SU-DHL-6 (cell line): ENCODE results near the gene DRAM1.
A peak's percentile ranks its signal among the peaks of the same experiment; 100 is the strongest.

Experiments
- H2AFZ ChIP-seq: fragments of 200-600 bp; sonication (generic); 2 replicates; pipeline ENCODE4 v1.6.1; 2014; ENCODE audit warnings: low read depth, mild to moderate bottlenecking, moderate library complexity, mixed read lengths, antibody characterized with exemption, low read length; ENCODE audit not compliant: severe bottlenecking
- H3F3A ChIP-seq: fragments of 200-600 bp; shearing (Covaris generic); 2 replicates; pipeline ENCODE4 v1.6.0; 2016; ENCODE audit warnings: antibody characterized with exemption, mild to moderate bottlenecking; ENCODE audit not compliant: insufficient read depth
- H3K27ac ChIP-seq: fragments of 200-600 bp; sonication (generic); 2 replicates; pipeline ENCODE4 v1.5.1; 2016; ENCODE audit warnings: low read depth, mild to moderate bottlenecking, low read length, moderate library complexity, mixed read lengths
- H3K27me3 ChIP-seq: fragments of 200-600 bp; sonication (generic), shearing (Covaris generic); 2 replicates; pipeline ENCODE4 v1.6.0; 2014; ENCODE audit warnings: mild to moderate bottlenecking, low read length
- H3K36me3 ChIP-seq: fragments of 200-600 bp; sonication (generic); 2 replicates; pipeline ENCODE4 v1.6.1; 2014; ENCODE audit warnings: mild to moderate bottlenecking, low read length, mixed read lengths
- H3K4me2 ChIP-seq: fragments of 300-600, 200-600 bp; shearing (Covaris generic), sonication (generic); 2 replicates; pipeline ENCODE4 v1.6.0; 2014; ENCODE audit warnings: low read length, low read depth, mild to moderate bottlenecking; ENCODE audit not compliant: poor library complexity, severe bottlenecking
- H3K4me3 ChIP-seq: fragments of 200-600 bp; sonication (generic); 2 replicates; pipeline ENCODE4 v1.5.1; 2014; ENCODE audit warnings: antibody characterized with exemption, low read length, mild to moderate bottlenecking, mixed read lengths; ENCODE audit not compliant: insufficient read depth, poor library complexity, severe bottlenecking
- H3K79me2 ChIP-seq: fragments of 200-600 bp; sonication (generic); 2 replicates; pipeline ENCODE4 v1.6.1; 2014; ENCODE audit warnings: mild to moderate bottlenecking, low read length, moderate library complexity; ENCODE audit not compliant: insufficient read depth
- H3K9ac ChIP-seq: fragments of 200-600 bp; sonication (generic); 2 replicates; pipeline ENCODE4 v1.7.0; 2014; ENCODE audit warnings: mild to moderate bottlenecking, low read length
- H3K9me2 ChIP-seq: fragments of 200-600 bp; sonication (generic); replicated peaks from 2 replicates; pipeline ENCODE4 v1.6.1; 2014; ENCODE audit warnings: low read length; ENCODE audit not compliant: insufficient read depth
- H3K9me3 ChIP-seq: fragments of 200-600 bp; sonication (generic); 2 replicates; pipeline ENCODE4 v1.6.1; 2014; ENCODE audit warnings: low read length, mixed read lengths; ENCODE audit not compliant: insufficient read depth
- H4K20me1 ChIP-seq: fragments of 200-600 bp; sonication (generic); 2 replicates; pipeline ENCODE4 v1.6.1; 2014; ENCODE audit warnings: low read depth, mild to moderate bottlenecking, antibody characterized with exemption, low read length, moderate library complexity, mixed read lengths
- EZH2phosphoT487 ChIP-seq: fragments of 200-600 bp; sonication (generic), shearing (Covaris generic); conservative IDR thresholded peaks from 2 replicates; pipeline ENCODE4 v1.6.1; 2018; ENCODE audit warnings: mild to moderate bottlenecking, antibody characterized with exemption, low read length, moderate library complexity, mixed read lengths
- TF ChIP-seq, protein P1 (sequence below): fragments of 200-600 bp; sonication (generic); IDR thresholded peaks from one replicate; pipeline ENCODE4 v1.5.1; 2017; ENCODE audit warnings: antibody characterized with exemption, mild to moderate bottlenecking, low read length, moderate library complexity; ENCODE audit not compliant: insufficient read depth, poor library complexity, severe bottlenecking

Gene DRAM1

DNA sequence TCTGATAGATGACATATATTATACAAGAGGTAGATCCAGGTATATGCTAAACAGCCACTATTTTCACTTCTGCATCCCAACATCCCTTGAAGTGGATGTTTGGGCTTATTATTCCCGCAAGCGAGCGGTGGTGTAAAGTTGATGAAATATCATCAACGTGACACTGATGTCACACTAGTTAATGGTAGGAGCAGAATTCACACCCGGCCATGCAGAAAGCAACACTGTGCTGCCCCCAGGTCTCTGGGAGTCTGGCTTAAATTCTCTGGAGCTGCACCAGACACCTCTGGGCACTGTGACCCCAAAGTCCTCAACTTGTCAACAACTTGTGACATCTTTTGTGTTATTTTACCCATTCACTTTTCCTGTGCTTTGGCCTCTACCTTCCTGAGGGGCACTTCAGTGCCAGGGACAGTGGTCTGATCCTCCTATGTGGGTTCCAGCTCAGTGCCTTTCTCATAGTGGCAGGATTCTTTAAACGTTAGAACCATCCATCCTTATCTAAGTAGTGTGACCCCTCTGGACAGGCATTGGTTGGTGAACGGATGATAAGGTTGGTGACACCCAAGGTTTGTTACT is 952 bp downstream of the DRAM1 start:
- TF ChIP-seq EZH2phosphoT487 = no peak
- TF ChIP-seq, protein P1, sequence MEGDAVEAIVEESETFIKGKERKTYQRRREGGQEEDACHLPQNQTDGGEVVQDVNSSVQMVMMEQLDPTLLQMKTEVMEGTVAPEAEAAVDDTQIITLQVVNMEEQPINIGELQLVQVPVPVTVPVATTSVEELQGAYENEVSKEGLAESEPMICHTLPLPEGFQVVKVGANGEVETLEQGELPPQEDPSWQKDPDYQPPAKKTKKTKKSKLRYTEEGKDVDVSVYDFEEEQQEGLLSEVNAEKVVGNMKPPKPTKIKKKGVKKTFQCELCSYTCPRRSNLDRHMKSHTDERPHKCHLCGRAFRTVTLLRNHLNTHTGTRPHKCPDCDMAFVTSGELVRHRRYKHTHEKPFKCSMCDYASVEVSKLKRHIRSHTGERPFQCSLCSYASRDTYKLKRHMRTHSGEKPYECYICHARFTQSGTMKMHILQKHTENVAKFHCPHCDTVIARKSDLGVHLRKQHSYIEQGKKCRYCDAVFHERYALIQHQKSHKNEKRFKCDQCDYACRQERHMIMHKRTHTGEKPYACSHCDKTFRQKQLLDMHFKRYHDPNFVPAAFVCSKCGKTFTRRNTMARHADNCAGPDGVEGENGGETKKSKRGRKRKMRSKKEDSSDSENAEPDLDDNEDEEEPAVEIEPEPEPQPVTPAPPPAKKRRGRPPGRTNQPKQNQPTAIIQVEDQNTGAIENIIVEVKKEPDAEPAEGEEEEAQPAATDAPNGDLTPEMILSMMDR = no peak
- H3K9ac ChIP-seq = no peak overlapping the region
- no peak overlapping the region for H3K27ac ChIP-seq
- no peaks in the 10 kb centered on the region for H3K36me3 ChIP-seq
- H2AFZ ChIP-seq = no peak overlapping the region
- H3K9me3 ChIP-seq = no peaks in the 10 kb centered on the region
- no peaks in the 10 kb centered on the region for H4K20me1 ChIP-seq
- H3F3A ChIP-seq = no peaks in the 10 kb centered on the region
- peak overlapping the region; percentile 66 for H3K4me2 ChIP-seq
- no peaks in the 10 kb centered on the region for H3K9me2 ChIP-seq
- no peak overlapping the region for H3K4me3 ChIP-seq
- no peaks in the 10 kb centered on the region for H3K79me2 ChIP-seq
- H3K27me3 ChIP-seq = no peaks in the 10 kb centered on the region

DNA sequence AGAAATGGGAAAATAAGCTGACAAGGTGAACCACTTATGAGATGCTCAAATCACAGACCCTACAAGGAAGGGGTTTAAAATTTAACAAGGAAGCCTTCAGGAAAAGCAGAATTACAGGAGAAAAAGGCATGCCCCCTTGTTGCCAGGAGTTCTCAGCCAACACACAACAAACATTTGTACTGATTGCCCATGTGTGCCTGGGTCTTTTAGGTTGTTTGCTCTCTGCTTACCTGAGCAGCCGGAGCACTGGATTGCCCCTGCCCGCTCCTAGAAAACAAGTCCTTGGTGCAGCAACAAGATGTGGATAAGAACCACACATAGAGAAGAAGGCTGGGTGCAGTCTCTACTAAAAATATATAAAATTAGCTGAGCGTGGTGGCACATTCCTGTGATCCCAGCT is 3.4 kb downstream of the DRAM1 start:
- no peaks in the 10 kb centered on the region for H3F3A ChIP-seq
- H3K27me3 ChIP-seq = no peaks in the 10 kb centered on the region
- no peaks in the 10 kb centered on the region for H3K9me3 ChIP-seq
- H3K9ac ChIP-seq = no peak overlapping the region
- no peak overlapping the region for H3K4me3 ChIP-seq
- H3K36me3 ChIP-seq = no peaks in the 10 kb centered on the region
- H4K20me1 ChIP-seq = no peaks in the 10 kb centered on the region
- no peaks in the 10 kb centered on the region for H3K9me2 ChIP-seq
- H2AFZ ChIP-seq = no peak overlapping the region
- H3K27ac ChIP-seq = no peak overlapping the region
- H3K79me2 ChIP-seq = no peaks in the 10 kb centered on the region
- H3K4me2 ChIP-seq = no peak overlapping the region
- TF ChIP-seq EZH2phosphoT487 = no peak
- TF ChIP-seq, protein P1 = no peak

DNA sequence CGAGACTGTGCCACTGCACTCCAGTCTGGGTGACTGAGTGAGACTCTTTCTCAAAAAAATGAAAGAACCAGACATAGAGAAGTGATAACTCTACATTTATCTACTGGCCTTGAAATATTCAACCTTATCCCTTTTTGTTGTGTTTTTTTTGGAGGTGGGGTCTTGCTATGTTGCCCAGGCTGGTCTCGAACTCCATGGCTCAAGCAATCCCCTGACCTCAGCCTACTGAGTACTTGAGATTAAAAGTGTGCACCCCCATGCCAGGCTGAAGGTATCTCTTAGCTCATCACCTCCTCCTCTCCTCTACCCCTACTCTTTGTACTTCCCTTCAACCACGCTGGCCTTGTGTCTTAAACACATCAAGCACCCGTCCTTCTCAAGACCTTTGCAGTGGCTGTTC is 3.8 kb downstream of the DRAM1 start:
- Histone ChIP-seq H3K4me2 (no peak overlapping the region), H3K27ac (no peak overlapping the region), H3K79me2 (no peaks in the 10 kb centered on the region), H3K9me2 (no peaks in the 10 kb centered on the region), H3K9me3 (no peaks in the 10 kb centered on the region), H3F3A (no peaks in the 10 kb centered on the region), H3K4me3 (no peak overlapping the region), H3K36me3 (no peaks in the 10 kb centered on the region), H2AFZ (no peak overlapping the region), H4K20me1 (no peaks in the 10 kb centered on the region), H3K27me3 (no peaks in the 10 kb centered on the region), H3K9ac (no peak overlapping the region)
- no peak for TF ChIP-seq EZH2phosphoT487
- TF ChIP-seq, protein P1 = no peak
